ENCODE measurements around the gene ZDHHC20. TPM values are rescaled to one million over a fixed set of nuclear protein-coding genes. Genes with fewer than 3 reads are reported as not detected.
"Not testable (repeated sequence)": the region's sequence is repeated elsewhere in the genome, so short reads cannot be mapped to it uniquely, and the experiment has no call there.

ZDHHC20 gene
- total and polyA plus RNA-seq, 7 donors: 4.1 to 16.9 (median 11.5) TPM

DNA sequence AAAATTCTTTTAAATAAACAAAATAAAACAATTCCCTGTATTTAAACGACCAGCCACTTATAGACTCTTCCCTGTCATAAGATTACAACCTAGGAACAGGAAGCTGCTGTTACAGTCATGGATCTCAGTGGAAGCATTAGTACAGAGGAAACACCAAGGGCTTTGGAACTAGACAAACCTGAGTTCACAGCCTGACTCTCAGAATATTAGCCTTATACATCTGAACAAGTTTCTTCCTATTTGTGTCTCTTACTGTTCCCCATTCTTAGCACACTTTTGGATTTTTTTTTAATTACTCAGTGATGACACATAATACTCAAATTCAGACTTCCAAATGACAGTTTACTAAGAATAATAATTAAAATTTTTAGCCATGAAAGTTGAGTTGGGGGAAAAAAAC is 46.1 kb downstream of the ZDHHC20 start:
- H3K36me3 ChIP-seq (ENCODE audit: insufficient read depth in 1 of 2, low read depth in 1 of 2): peaks cover 0 to 48% of the 10 kb centered on the region in 2 donors
- H3K27me3 ChIP-seq (ENCODE audit: insufficient read depth in 3 of 3, low read length in 2 of 3): no peaks in the 10 kb centered on the region
- DNase-seq (no peak), ATAC-seq (no peak)
- TF ChIP-seq, protein P1, sequence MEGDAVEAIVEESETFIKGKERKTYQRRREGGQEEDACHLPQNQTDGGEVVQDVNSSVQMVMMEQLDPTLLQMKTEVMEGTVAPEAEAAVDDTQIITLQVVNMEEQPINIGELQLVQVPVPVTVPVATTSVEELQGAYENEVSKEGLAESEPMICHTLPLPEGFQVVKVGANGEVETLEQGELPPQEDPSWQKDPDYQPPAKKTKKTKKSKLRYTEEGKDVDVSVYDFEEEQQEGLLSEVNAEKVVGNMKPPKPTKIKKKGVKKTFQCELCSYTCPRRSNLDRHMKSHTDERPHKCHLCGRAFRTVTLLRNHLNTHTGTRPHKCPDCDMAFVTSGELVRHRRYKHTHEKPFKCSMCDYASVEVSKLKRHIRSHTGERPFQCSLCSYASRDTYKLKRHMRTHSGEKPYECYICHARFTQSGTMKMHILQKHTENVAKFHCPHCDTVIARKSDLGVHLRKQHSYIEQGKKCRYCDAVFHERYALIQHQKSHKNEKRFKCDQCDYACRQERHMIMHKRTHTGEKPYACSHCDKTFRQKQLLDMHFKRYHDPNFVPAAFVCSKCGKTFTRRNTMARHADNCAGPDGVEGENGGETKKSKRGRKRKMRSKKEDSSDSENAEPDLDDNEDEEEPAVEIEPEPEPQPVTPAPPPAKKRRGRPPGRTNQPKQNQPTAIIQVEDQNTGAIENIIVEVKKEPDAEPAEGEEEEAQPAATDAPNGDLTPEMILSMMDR (IDR thresholded peaks at IDR 0.05): no peak
- H3K9me3 ChIP-seq: no peaks in the 10 kb centered on the region
- no peak overlapping the region for H3K27ac ChIP-seq
- no peaks in the 10 kb centered on the region for H3K4me1 ChIP-seq
- intact Hi-C loops (cut with DNase I): no loop called here
- 75 to 80% (median 79%) methylated on average over 1 of the region's 1 CpG for WGBS, 3 donors
- H3K4me3 ChIP-seq: no peak overlapping the region

DNA sequence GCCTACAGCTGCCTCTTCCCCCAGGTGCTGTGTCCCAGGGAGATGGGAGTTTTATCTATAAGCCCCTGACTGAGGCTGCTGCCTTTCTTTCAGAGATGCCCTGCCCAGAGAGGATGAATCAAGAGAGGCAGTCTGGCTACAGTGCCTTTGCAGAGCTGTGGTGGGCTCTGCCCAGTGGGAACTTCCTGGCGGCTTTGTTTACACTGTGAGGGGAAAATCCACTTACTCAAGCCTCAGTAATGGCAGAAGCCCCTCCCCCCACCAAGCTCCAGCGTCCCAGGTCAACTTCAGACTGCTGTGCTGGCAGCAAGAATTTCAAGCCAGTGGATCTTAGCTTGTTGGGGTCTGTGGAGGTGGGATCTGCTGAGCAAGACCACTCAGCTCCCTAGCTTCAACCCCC is 48.6 kb downstream of the ZDHHC20 start:
- H3K9me3 ChIP-seq; intact Hi-C loops (cut with DNase I); H3K4me1 ChIP-seq; H3K4me3 ChIP-seq; H3K27ac ChIP-seq; ATAC-seq; H3K27me3 ChIP-seq (ENCODE audit: insufficient read depth in 3 of 3, low read length in 2 of 3); DNase-seq: not testable (repeated sequence)
- peaks cover 0 to 46% of the 10 kb centered on the region in 2 donors for H3K36me3 ChIP-seq (ENCODE audit: insufficient read depth in 1 of 2, low read depth in 1 of 2)
- WGBS, 3 donors: 72 to 85% (median 82%) methylated on average over 2 of the region's 2 CpGs

DNA sequence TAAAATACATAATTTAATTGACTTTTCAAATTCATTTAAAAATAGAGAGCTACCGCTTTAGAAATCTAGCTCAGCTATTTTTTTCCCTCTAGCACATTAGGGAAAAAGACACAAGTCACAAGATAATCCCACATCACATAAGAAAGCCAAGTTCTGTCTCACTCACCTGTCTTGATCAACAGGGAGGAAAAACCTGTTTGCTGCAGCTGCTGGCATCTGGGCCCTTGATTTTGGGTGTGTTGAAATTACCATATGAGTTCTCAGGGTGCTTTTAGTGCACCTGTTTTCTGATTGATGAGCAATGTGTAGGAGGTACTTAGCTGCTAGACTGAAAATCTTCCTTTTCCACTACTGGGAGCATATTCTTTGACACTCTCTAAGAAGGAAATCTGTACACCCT is 53.8 kb downstream of the ZDHHC20 start:
- Histone ChIP-seq H3K9me3 (no peaks in the 10 kb centered on the region), H3K27me3 (ENCODE audit: insufficient read depth in 3 of 3, low read length in 2 of 3) (no peaks in the 10 kb centered on the region), H3K36me3 (ENCODE audit: insufficient read depth in 1 of 2, low read depth in 1 of 2) (peaks cover 0 to 42% of the 10 kb centered on the region in 2 donors), H3K4me3 (no peak overlapping the region), H3K4me1 (no peaks in the 10 kb centered on the region), H3K27ac (no peak overlapping the region)
- TF ChIP-seq, protein P1 (IDR thresholded peaks at IDR 0.05): no peak
- intact Hi-C loops (cut with DNase I): no loop called here
- DNase-seq: no peak
- ATAC-seq: no peak
- 94 to 100% (median 97%) methylated on average over 1 of the region's 1 CpG for WGBS, 3 donors

DNA sequence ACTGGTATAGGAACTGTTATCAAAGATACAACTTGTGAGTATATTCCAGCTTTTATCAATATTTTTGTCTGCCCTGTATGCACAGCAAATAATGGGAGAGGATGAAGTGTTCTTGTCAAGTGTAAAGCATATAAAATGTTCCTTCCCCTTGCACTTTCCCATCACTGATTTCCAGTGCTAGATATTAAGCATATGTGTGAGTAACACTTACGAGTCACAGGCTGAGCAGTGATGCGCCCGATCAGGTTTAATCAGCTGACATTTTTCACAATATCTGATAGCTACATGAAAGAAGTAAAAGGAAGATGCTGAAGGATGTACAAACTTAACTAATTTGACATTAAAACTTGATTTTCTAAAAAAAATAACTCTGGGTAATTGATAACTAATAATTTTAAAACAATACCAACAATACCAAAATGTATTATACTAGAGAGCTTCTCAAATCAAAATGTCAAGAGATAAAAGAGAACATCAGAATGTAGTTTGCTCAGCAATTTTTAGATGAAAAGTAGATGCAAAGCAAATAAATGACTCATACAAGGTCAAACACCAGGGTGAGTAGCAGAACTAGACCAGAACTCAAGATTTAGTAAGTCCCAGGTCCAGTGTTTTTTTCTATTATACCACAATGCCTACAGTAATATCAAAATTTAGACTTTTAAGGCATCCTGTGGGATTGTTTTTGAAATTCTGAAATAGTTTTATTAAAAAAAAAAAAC is 56.4 kb downstream of the ZDHHC20 start:
- Histone ChIP-seq H3K9me3 (no peaks in the 10 kb centered on the region), H3K27me3 (ENCODE audit: insufficient read depth in 3 of 3, low read length in 2 of 3) (no peaks in the 10 kb centered on the region), H3K4me3 (no peak overlapping the region), H3K4me1 (no peaks in the 10 kb centered on the region), H3K27ac (no peak overlapping the region), H3K36me3 (ENCODE audit: insufficient read depth in 1 of 2, low read depth in 1 of 2) (peaks cover 0 to 36% of the 10 kb centered on the region in 2 donors)
- ATAC-seq (no peak), DNase-seq (no peak)
- WGBS, 3 donors: 93 to 95% (median 93%) methylated on average over 3 of the region's 3 CpGs
- intact Hi-C loops (cut with DNase I): no loop called here
- TF ChIP-seq, protein P1 (IDR thresholded peaks at IDR 0.05): no peak

DNA sequence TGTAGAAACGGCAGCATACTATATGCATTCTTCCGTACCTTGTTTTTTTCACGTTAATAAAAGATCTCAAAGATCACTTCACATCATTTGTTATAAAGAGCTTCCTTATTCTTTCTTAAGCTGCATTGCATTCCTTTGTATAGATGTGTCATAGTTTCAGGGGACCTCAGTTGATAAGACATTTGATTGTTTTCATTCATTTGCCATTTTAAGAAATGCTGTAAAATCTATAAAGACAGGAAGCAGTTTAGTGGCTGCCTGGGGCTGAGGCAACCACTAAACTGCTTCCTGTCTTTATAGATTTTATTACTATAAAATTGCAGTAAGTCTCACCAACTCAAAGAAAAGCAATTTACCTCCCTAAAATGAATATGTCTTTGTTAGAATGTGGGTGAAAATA is 59.4 kb downstream of the ZDHHC20 start:
- H3K4me1 ChIP-seq: no peaks in the 10 kb centered on the region
- WGBS, 3 donors: 78 to 87% (median 80%) methylated on average over 3 of the region's 3 CpGs
- intact Hi-C loops (cut with DNase I): no loop called here
- no peaks in the 10 kb centered on the region for H3K9me3 ChIP-seq
- no peaks in the 10 kb centered on the region for H3K27me3 ChIP-seq (ENCODE audit: insufficient read depth in 3 of 3, low read length in 2 of 3)
- no peak overlapping the region for H3K27ac ChIP-seq
- ATAC-seq (no peak), DNase-seq (no peak)
- H3K36me3 ChIP-seq (ENCODE audit: insufficient read depth in 1 of 2, low read depth in 1 of 2): peaks cover 0 to 49% of the 10 kb centered on the region in 2 donors
- H3K4me3 ChIP-seq: no peak overlapping the region
- TF ChIP-seq, protein P1 (IDR thresholded peaks at IDR 0.05): no peak

Measured in psoas muscle (tissue), 8 donors.